ENCODE measurements around the gene GNAO1. TPM values are rescaled to one million over a fixed set of nuclear protein-coding genes. Genes with fewer than 3 reads are reported as not detected.
A peak's percentile ranks its signal among the peaks of the same experiment; 100 is the strongest.

GNAO1 gene
- total and polyA plus RNA-seq, 2 of the 13 experiments (the other 11 are each of a cell fraction or from before 2014, with no cell fraction given): not detected

DNA sequence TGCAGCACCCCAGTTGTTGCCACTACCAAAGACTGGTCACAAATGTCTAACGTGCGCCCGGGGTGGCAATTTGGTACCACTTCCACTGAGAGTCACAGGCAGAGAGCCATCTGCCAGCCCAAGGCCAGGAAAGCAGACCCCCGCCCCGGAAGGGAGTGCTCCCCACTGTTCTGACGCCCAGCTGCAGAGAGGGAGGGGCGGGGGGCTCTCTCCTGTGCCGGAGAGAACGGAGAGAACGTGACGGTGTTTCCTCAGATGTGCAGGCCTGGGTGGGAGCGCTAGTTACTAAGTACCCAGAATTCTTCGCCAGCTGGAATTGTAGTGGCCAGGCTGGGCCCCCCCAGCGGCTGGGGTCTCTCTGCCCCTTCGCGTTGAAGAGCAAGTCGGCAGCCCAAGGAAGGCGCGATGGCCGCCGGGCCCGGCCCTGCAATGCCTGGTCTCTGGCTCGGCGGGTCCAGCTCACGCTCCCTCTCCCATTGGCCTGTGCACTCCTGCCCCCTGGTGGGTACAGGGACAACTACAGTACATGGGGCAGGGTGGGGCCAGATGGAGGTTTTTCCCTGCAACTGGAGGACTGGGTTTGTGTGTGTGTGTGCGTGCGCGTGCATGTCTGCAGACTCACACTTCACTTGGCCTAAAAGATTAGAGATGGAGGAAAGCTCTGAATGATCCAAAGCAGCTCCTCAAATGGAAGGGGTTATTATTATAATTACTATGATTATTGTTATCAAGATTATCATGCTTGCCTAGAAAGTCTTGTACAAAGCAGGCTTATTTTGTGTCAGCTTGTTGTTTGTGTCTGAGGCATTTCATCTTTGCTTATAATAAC is 126.9 kb downstream of the GNAO1 start (continued):
- TF ChIP-seq, protein P1, sequence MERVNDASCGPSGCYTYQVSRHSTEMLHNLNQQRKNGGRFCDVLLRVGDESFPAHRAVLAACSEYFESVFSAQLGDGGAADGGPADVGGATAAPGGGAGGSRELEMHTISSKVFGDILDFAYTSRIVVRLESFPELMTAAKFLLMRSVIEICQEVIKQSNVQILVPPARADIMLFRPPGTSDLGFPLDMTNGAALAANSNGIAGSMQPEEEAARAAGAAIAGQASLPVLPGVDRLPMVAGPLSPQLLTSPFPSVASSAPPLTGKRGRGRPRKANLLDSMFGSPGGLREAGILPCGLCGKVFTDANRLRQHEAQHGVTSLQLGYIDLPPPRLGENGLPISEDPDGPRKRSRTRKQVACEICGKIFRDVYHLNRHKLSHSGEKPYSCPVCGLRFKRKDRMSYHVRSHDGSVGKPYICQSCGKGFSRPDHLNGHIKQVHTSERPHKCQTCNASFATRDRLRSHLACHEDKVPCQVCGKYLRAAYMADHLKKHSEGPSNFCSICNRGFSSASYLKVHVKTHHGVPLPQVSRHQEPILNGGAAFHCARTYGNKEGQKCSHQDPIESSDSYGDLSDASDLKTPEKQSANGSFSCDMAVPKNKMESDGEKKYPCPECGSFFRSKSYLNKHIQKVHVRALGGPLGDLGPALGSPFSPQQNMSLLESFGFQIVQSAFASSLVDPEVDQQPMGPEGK (CRISPR knock-in tag; IDR thresholded peaks at IDR 0.05): peak; percentile 62
- TF ChIP-seq HNRNPLL (IDR thresholded peaks at IDR 0.05; ENCODE audit: low read depth, low read length, poor library complexity, severe bottlenecking) (peak; percentile 41), RBFOX2 (IDR thresholded peaks at IDR 0.05; ENCODE audit: low read depth, low read length) (no peak), YY1 (IDR thresholded peaks at IDR 0.05; ENCODE audit: insufficient read depth, insufficient replicate concordance, low read depth, low read length) (peak; percentile 77), CEBPB (IDR thresholded peaks at IDR 0.05; ENCODE audit: borderline replicate concordance, low read depth, low read length) (no peak)
- TF ChIP-seq, protein P2, sequence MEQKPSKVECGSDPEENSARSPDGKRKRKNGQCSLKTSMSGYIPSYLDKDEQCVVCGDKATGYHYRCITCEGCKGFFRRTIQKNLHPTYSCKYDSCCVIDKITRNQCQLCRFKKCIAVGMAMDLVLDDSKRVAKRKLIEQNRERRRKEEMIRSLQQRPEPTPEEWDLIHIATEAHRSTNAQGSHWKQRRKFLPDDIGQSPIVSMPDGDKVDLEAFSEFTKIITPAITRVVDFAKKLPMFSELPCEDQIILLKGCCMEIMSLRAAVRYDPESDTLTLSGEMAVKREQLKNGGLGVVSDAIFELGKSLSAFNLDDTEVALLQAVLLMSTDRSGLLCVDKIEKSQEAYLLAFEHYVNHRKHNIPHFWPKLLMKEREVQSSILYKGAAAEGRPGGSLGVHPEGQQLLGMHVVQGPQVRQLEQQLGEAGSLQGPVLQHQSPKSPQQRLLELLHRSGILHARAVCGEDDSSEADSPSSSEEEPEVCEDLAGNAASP (CRISPR knock-in tag; IDR thresholded peaks at IDR 0.05; ENCODE audit: borderline replicate concordance): 0 out of 2 replicates have a peak, but pooled peaks have one; percentile 41

DNA sequence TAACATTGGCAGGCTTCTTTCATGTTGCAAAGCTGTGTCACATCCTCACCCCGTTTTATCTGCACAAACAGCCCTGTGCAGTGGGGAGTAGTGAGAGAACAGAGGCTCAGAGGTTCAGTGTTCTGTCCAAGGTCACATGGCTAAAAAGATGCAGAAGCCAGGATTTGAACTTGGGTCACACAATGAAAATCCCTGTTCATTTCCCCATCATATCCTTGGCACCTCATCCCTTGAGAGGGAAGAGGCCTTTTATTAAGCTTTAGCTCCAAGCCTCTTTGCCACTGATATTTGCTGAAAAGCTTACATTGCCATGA is 127.5 kb downstream of the GNAO1 start:
- no TSS peak for BruUV-seq (replicated peaks)
- intact Hi-C loops (cut with micrococcal nuclease; ENCODE audit: unreplicated experiment) (loop anchor here (1.0 to 5.0 kb wide), 2 partner anchors 116 to 374 kb away; no protein-coding TSS in a partner anchor), in situ Hi-C loops (cut with HindIII; ENCODE audit: extremely low pct_ligation_motif_present, low pct_unique_long_range_greater_than_20kb) (loop anchor here (25.0 kb wide), 1 partner anchor 856 kb away; no protein-coding TSS in a partner anchor)
- ATAC-seq (no peak), DNase-seq (ENCODE audit: low spot score) (no peak), FAIRE-seq (no peak)
- ChIA-PET POLR2A (no interaction called here), CTCF (ENCODE audit: low intra/inter-chr PET ratio, low total read pairs) (interaction anchor here (1.3 to 2.9 kb wide), 5 partner anchors 38 to 854 kb away, joined by 3 to 24 read pairs (median 9); no protein-coding TSS in a partner anchor)
- Histone ChIP-seq H3K27me3 (ENCODE audit: control insufficient read depth in 1 of 2, insufficient read depth in 2 of 2, low read length in 2 of 2) (peaks cover 3 to 64% of the 10 kb centered on the region in 2 experiments), H3K36me3 (replicated peaks in 1 of 2; ENCODE audit: control insufficient read depth in 1 of 2, insufficient read depth in 2 of 2, low read length in 2 of 2) (no peaks in the 10 kb centered on the region), H3K27ac (ENCODE audit: extremely low read length, insufficient read depth, low read length) (no peak overlapping the region), H2AFZ (ENCODE audit: low read length) (no peak overlapping the region), H3K9ac (ENCODE audit: insufficient read depth, low read depth, low read length) (no peak overlapping the region), H4K20me1 (ENCODE audit: insufficient read depth, low read length) (no peaks in the 10 kb centered on the region), H3K9me3 (ENCODE audit: low read length) (no peaks in the 10 kb centered on the region), H3K4me3 (replicated peaks in 1 of 3; ENCODE audit: insufficient read depth in 1 of 3, low read depth in 2 of 3, low read length in 3 of 3) (no peak overlapping the region), H3K4me2 (ENCODE audit: low read depth, low read length) (no peak overlapping the region), H3K4me1 (ENCODE audit: insufficient read depth, low read length) (no peaks in the 10 kb centered on the region), H3K79me2 (ENCODE audit: insufficient read depth, low read length) (no peaks in the 10 kb centered on the region)
- 0% methylated on average over 1 of the region's 1 CpG for WGBS (ENCODE audit: low lambda C conversion rate)
- no peak for TF ChIP-seq ZNF331 (CRISPR knock-in tag; IDR thresholded peaks at IDR 0.05)
- no peak for TF ChIP-seq ZNF839 (CRISPR knock-in tag; IDR thresholded peaks at IDR 0.05; ENCODE audit: borderline replicate concordance)

All from HepG2 (cell line).